ENCODE results near the gene PDE4B.

DNA sequence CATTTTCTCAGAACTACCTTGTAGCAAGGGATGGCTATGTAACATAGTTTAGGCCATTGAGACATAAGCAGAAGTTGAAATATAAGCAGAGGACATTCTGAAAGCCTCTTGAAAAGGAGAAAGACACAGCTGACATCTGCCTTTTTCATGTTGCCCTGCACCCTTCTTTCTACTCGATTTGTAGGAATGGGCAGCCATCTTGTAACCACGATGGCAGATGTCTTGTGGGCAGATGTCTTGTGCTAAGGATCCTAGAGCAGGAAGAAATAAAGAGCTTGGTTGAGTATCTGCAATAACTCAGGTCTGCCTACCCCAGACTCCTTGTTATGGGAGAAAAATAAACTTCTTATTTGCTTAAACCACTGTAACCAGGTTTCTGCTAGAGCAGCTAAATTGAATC lies 351.0 kb downstream of the PDE4B start:
- no peak for TF ChIP-seq POLR2A (IDR thresholded peaks at IDR 0.05; ENCODE audit: low read depth, low read length)
- TF ChIP-seq TAF1 (IDR thresholded peaks at IDR 0.05; ENCODE audit: low read depth, low read length), result no peak
- TF ChIP-seq POLR2AphosphoS5 (IDR thresholded peaks at IDR 0.05; ENCODE audit: low read depth, low read length), result no peak
- no peak for TF ChIP-seq SPI1 (IDR thresholded peaks at IDR 0.05; ENCODE audit: low read depth, low read length)
